K562 (cell line): ENCODE data around the gene GPD1L. TPM values are rescaled to one million over a fixed set of nuclear protein-coding genes. Genes with fewer than 3 reads are reported as not detected.
A peak's percentile ranks its signal among the peaks of the same experiment; 100 is the strongest.

Experiments
- ATAC-seq: fragments of 200-7000 bp; cut with Tn5 transposase; 3 replicates; pipeline ENCODE4 v1.9.1; 2020; ENCODE audit warnings: moderate library complexity
- BruUV-seq: library from RNA; stranded (reverse); fragments of 400-500 nt; replicated peaks from 2 replicates; lab custom pipeline; 2021; lab: Mats Ljungman, UMichigan
- CTCF ChIA-PET: fragments of 300-600 bp; formaldehyde crosslinking; extraction: SDS; loops from one replicate; lab custom pipeline; 2021; ENCODE audit warnings: low intra/inter-chr PET ratio; lab: Yijun Ruan, JAX
- POLR2A ChIA-PET: fragments of 300-600, 350-650 bp; sonication (Branson Sonifier 250); formaldehyde crosslinking; extraction: SDS; loops from one replicate; lab custom pipeline; 2021; ENCODE audit warnings: antibody characterized with exemption, inconsistent platforms; lab: Yijun Ruan, JAX
- DNase-seq, 4 experiments: peaks; one replicate each; pipeline versions ENCODE4 v3.0.0 to v3.0.0-alpha.2; 2011 to 2018; ENCODE audit warnings: low spot score in 3 of 4, mixed read lengths in 3 of 4; ENCODE audit errors: extremely low read depth in 1 of 4
- FAIRE-seq: peaks from 2 replicates; lab custom pipeline; 2011; peaks lifted over from hg19 to GRCh38; lab: Jason Lieb, UNC
- H2AFZ ChIP-seq: 2 replicates; pipeline ENCODE4 v1.6.0; 2011; ENCODE audit warnings: low read depth, low read length, control low read depth, inconsistent platforms
- H3K27ac ChIP-seq: fragments of 200-600 bp; 3 replicates; pipeline ENCODE4 v1.8.0; 2011; ENCODE audit warnings: low read depth, mild to moderate bottlenecking, control low read depth, inconsistent platforms, low read length, moderate library complexity, mixed read lengths; ENCODE audit errors: extremely low read depth
- H3K27me3 ChIP-seq, 2 experiments: fragments of 300-600 bp in 1 of 2; 2 replicates in 1 of 2; 3 replicates in 1 of 2; pipeline versions ENCODE4 v1.6.0 to v1.8.0; 2011; ENCODE audit warnings: inconsistent platforms in 2 of 2, low read length in 2 of 2, mild to moderate bottlenecking in 1 of 2, mixed read lengths in 1 of 2, moderate library complexity in 1 of 2; ENCODE audit not compliant: control insufficient read depth in 2 of 2, insufficient read depth in 2 of 2
- H3K36me3 ChIP-seq: fragments of 300-600 bp; 3 replicates; pipeline ENCODE4 v1.8.0; 2011; ENCODE audit warnings: mild to moderate bottlenecking, low read length, inconsistent platforms; ENCODE audit not compliant: control insufficient read depth, insufficient read depth
- H3K4me1 ChIP-seq, 2 experiments: fragments of 200-600 bp in 1 of 2; replicated peaks in 1 of 2; 2 replicates in 1 of 2; 3 replicates in 1 of 2; pipeline versions ENCODE4 v1.5.1 to v1.8.0; 2011; ENCODE audit warnings: inconsistent platforms in 2 of 2, low read length in 2 of 2, mild to moderate bottlenecking in 1 of 2, mixed read lengths in 1 of 2, moderate library complexity in 1 of 2; ENCODE audit not compliant: control insufficient read depth in 2 of 2, insufficient read depth in 2 of 2
- H3K4me2 ChIP-seq: 2 replicates; pipeline ENCODE4 v1.6.1; 2011; ENCODE audit warnings: low read length, control low read depth, inconsistent platforms, mixed read lengths; ENCODE audit not compliant: insufficient read depth
- H3K4me3 ChIP-seq: fragments of 200-600 bp; sonication (generic), shearing (Covaris generic); 2 replicates; pipeline ENCODE4 v1.5.1; 2016; ENCODE audit warnings: control low read depth, inconsistent platforms
- H3K79me2 ChIP-seq: fragments of 200-600 bp; 3 replicates; pipeline ENCODE4 v1.8.0; 2011; ENCODE audit warnings: low read length, inconsistent platforms; ENCODE audit not compliant: control insufficient read depth, insufficient read depth
- H3K9ac ChIP-seq, 2 experiments: 2 replicates each; pipeline versions ENCODE4 v1.6.0 to v1.6.1; 2011; ENCODE audit warnings: low read depth in 2 of 2, low read length in 2 of 2, control low read depth in 1 of 2, inconsistent platforms in 1 of 2, mild to moderate bottlenecking in 1 of 2, mixed read lengths in 1 of 2; ENCODE audit not compliant: insufficient read depth in 1 of 2
- H3K9me1 ChIP-seq: one replicate; pipeline ENCODE4 v1.6.0; 2011; ENCODE audit warnings: inconsistent platforms, mild to moderate bottlenecking, low read length, moderate library complexity; ENCODE audit not compliant: control insufficient read depth, insufficient read depth
- H3K9me3 ChIP-seq: replicated peaks from 2 replicates; pipeline ENCODE4 v1.5.1; 2011; ENCODE audit warnings: low read depth, low read length, inconsistent platforms; ENCODE audit not compliant: control insufficient read depth, insufficient read depth
- H4K20me1 ChIP-seq: replicated peaks from 2 replicates; pipeline ENCODE4 v1.6.1; 2011; ENCODE audit warnings: low read length, inconsistent platforms, mixed read lengths; ENCODE audit not compliant: control insufficient read depth, insufficient read depth
- MAFF ChIP-seq: IDR thresholded peaks from 2 replicates; pipeline ENCODE4 v1.6.1; 2012; ENCODE audit warnings: low read length, improper control_type of control experiment
- NR3C1 ChIP-seq: sonication (generic); formaldehyde crosslinking; IDR thresholded peaks from 2 replicates; pipeline ENCODE4 v1.8.1; 2022; ENCODE audit warnings: missing genetic modification reagents
- TEAD1 ChIP-seq, 2 experiments: fragments of 450-650 bp in 1 of 2; sonication (generic) in 1 of 2; formaldehyde crosslinking; IDR thresholded peaks; 2 replicates each; pipeline versions ENCODE4 v1.4.0 to v1.8.0; 2020 to 2022; ENCODE audit warnings: mild to moderate bottlenecking in 2 of 2, missing genetic modification reagents in 1 of 2
- WGBS: fragments of 100-300 bp; shearing (Covaris generic); methylation state at CpG from one replicate; pipeline ENCODE4 v1.1.6; 2016; ENCODE audit warnings: low coverage, mixed read lengths; ENCODE audit not compliant: insufficient coverage; ENCODE audit errors: missing lambda C conversion rate; 5-methylcytosine and 5-hydroxymethylcytosine counted together
- in situ Hi-C: fragments of 300-500 bp; cut with MboI; formaldehyde crosslinking; loops from 4 replicates; pipeline ENCODE4 v1.15.0; 2018; ENCODE audit warnings: inconsistent platforms, mixed read lengths
- intact Hi-C: fragments of 100-400 bp; cut with micrococcal nuclease; formaldehyde crosslinking; loops from 2 replicates; pipeline ENCODE4 v1.14.2; 2022
- polyA plus RNA-seq, 8 experiments: library from polyadenylated mRNA; depleted of rRNA in 4 of 8; stranded (reverse) in 5 of 8; unstranded in 3 of 8; fragments of >200 nt; fragmentation: Nextera tagmentation in 2 of 8; fragmentation: Illumina TruSeq in 1 of 8; extraction: Ambion mirVana in 2 of 8; extraction: Trizol in 1 of 8; gene quantifications; 2 replicates each; pipeline versions ENCODE4 v1.2.1 to v1.2.3, GENCODE V29; 2011 to 2014; ENCODE audit warnings: inconsistent platforms in 1 of 8, missing spikeins in 1 of 8
- total RNA-seq, 7 experiments: library from RNA; depleted of rRNA in 6 of 7; stranded (reverse); fragments of >200 nt in 6 of 7; fragmentation: Illumina TruSeq in 2 of 7; extraction: Trizol in 2 of 7; gene quantifications; 2 replicates each; pipeline versions ENCODE4 v1.2.1 to v1.2.3, GENCODE V29; 2011 to 2021; ENCODE audit warnings: low replicate concordance in 1 of 7
- TF ChIP-seq, protein P1 (sequence below), 3 experiments: IDR thresholded peaks in 2 of 3; conservative IDR thresholded peaks in 1 of 3; 2 replicates each; pipeline ENCODE4 v1.5.1; 2011 to 2012; ENCODE audit warnings: low read length in 3 of 3, mild to moderate bottlenecking in 3 of 3, control low read depth in 2 of 3, improper control_type of control experiment in 1 of 3, inconsistent platforms in 1 of 3, low read depth in 1 of 3, mixed read lengths in 1 of 3, moderate library complexity in 1 of 3; ENCODE audit not compliant: insufficient read depth in 2 of 3

Gene GPD1L
- total and polyA plus RNA-seq, 9 of the 15 experiments (the other 6 are each of a cell fraction or from before 2014, with no cell fraction given), result 1.6 to 17.3 (median 12.3) TPM

GRCh38 chr3:32147509-32147908, 41.1 kb downstream of the GPD1L start:
- no peaks in the 10 kb centered on the region for H3K9me1 ChIP-seq
- H3K79me2 ChIP-seq, result no peaks in the 10 kb centered on the region
- CTCF ChIA-PET, result no interaction called here
- no peaks in the 10 kb centered on the region for H3K9me3 ChIP-seq
- H3K36me3 ChIP-seq, result no peaks in the 10 kb centered on the region; the same call in 2 of the 3 replicates
- POLR2A ChIA-PET, result no interaction called here
- in situ Hi-C loops (no loop called here), intact Hi-C loops (no loop called here)
- no TSS peak for BruUV-seq
- H2AFZ ChIP-seq, result no peak overlapping the region
- TF ChIP-seq NR3C1 (no peak), MAFF (no peak)
- H3K4me3 ChIP-seq, result no peak overlapping the region
- FAIRE-seq, result no peak
- WGBS, result 69% methylated on average over 1 of the region's 1 CpG
- H3K4me2 ChIP-seq, result no peak overlapping the region
- no peaks in the 10 kb centered on the region for H3K27me3 ChIP-seq
- DNase-seq, result no peak
- H4K20me1 ChIP-seq, result no peaks in the 10 kb centered on the region
- ATAC-seq, result no peak
- H3K9ac ChIP-seq, result no peak overlapping the region
- no peak overlapping the region for H3K27ac ChIP-seq
- H3K4me1 ChIP-seq, result peaks cover 0 to 19% of the 10 kb centered on the region in 2 experiments; a peak in 3 of 5 replicates

- ATAC-seq, result no peak
- H3K36me3 ChIP-seq, result no peaks in the 10 kb centered on the region; the same call in 2 of the 3 replicates
- no peak overlapping the region for H3K4me3 ChIP-seq
- H3K27ac ChIP-seq, result no peak overlapping the region
- no peaks in the 10 kb centered on the region for H3K27me3 ChIP-seq
- 40% methylated on average over 3 of the region's 3 CpGs for WGBS
- H3K79me2 ChIP-seq, result no peaks in the 10 kb centered on the region
- TF ChIP-seq, protein P1, sequence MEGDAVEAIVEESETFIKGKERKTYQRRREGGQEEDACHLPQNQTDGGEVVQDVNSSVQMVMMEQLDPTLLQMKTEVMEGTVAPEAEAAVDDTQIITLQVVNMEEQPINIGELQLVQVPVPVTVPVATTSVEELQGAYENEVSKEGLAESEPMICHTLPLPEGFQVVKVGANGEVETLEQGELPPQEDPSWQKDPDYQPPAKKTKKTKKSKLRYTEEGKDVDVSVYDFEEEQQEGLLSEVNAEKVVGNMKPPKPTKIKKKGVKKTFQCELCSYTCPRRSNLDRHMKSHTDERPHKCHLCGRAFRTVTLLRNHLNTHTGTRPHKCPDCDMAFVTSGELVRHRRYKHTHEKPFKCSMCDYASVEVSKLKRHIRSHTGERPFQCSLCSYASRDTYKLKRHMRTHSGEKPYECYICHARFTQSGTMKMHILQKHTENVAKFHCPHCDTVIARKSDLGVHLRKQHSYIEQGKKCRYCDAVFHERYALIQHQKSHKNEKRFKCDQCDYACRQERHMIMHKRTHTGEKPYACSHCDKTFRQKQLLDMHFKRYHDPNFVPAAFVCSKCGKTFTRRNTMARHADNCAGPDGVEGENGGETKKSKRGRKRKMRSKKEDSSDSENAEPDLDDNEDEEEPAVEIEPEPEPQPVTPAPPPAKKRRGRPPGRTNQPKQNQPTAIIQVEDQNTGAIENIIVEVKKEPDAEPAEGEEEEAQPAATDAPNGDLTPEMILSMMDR (IDR thresholded peaks at IDR 0.05 in 2 of 3, conservative IDR thresholded peaks at IDR 0.05 in 1 of 3; ENCODE audit: insufficient read depth in 2 of 3, low read depth in 1 of 3, low read length in 3 of 3), result peak in 2 of 3 experiments; percentile 11 to 24; a peak in 1 of 6 replicates
- no peak for TF ChIP-seq TEAD1 (CRISPR knock-in tag; IDR thresholded peaks at IDR 0.05)
- BruUV-seq, result no TSS peak
- intact Hi-C loops, result no loop called here
- no peak overlapping the region for H3K9ac ChIP-seq
- no peak for FAIRE-seq
- no peak overlapping the region for H2AFZ ChIP-seq
- H3K9me3 ChIP-seq, result no peaks in the 10 kb centered on the region
- H3K9me1 ChIP-seq, result no peaks in the 10 kb centered on the region
- in situ Hi-C loops, result no loop called here
- no peaks in the 10 kb centered on the region for H4K20me1 ChIP-seq
- ChIA-PET CTCF (no interaction called here), POLR2A (no interaction called here)
- peaks cover 0 to 19% of the 10 kb centered on the region in 2 experiments; a peak in 3 of 5 replicates for H3K4me1 ChIP-seq
- no peak for DNase-seq
- H3K4me2 ChIP-seq, result no peak overlapping the region
These were observed 41.5 kb downstream of the GPD1L start for GRCh38 chr3:32147933-32148332.
